ENCODE data around the gene STXBP3. TPM values are rescaled to one million over a fixed set of nuclear protein-coding genes. Genes with fewer than 3 reads are reported as not detected.

The STXBP3 gene
- total and polyA plus RNA-seq, 2 donors (not counting 1 experiment from before 2014, with no cell fraction given), result 55.3 to 71.0 TPM

- Histone ChIP-seq H3K4me2 (ENCODE audit: extremely low read depth, insufficient read depth, low read length) (no peak overlapping the region), H3K4me1 (ENCODE audit: control insufficient read depth, extremely low read depth, insufficient read depth, low read length) (peaks cover under 1% of the 10 kb centered on the region), H3K79me2 (ENCODE audit: control insufficient read depth, insufficient read depth, low read length) (no peaks in the 10 kb centered on the region), H3K36me3 (ENCODE audit: control insufficient read depth, insufficient read depth, low read length) (no peaks in the 10 kb centered on the region), H3K9ac (ENCODE audit: insufficient read depth, low read length) (no peak overlapping the region), H4K20me1 (ENCODE audit: control insufficient read depth, extremely low read depth, insufficient read depth, low read length) (no peaks in the 10 kb centered on the region), H3K4me3 (replicated peaks in 1 of 4; ENCODE audit: control extremely low read depth in 1 of 4, insufficient read depth in 1 of 4, low read depth in 3 of 4, low read length in 4 of 4) (no peak overlapping the region), H3K27ac (ENCODE audit: insufficient read depth, low read length) (no peak overlapping the region), H3K27me3 (ENCODE audit: control insufficient read depth, insufficient read depth, low read length) (no peaks in the 10 kb centered on the region), H3K9me3 (ENCODE audit: control insufficient read depth, insufficient read depth, low read depth, low read length) (no peaks in the 10 kb centered on the region), H2AFZ (ENCODE audit: low read length) (no peak overlapping the region)
- DNase-seq (ENCODE audit: low read depth in 2 of 2), result no peak
- TF ChIP-seq CTCF (conservative IDR thresholded peaks at IDR 0.05 in 1 of 2, IDR thresholded peaks at IDR 0.05 in 1 of 2; ENCODE audit: low read depth in 1 of 2, low read length in 2 of 2) (no peak), EZH2 (IDR thresholded peaks at IDR 0.05; ENCODE audit: low read length, missing control alignments) (no peak)
Observed at GRCh38 chr1:108848806-108849205, 102.3 kb downstream of the STXBP3 start.

GRCh38 chr1:108850929-108851328, 104.5 kb downstream of the STXBP3 start:
- no peaks in the 10 kb centered on the region for H3K27me3 ChIP-seq (ENCODE audit: control insufficient read depth, insufficient read depth, low read length)
- no peaks in the 10 kb centered on the region for H3K9me3 ChIP-seq (ENCODE audit: control insufficient read depth, insufficient read depth, low read depth, low read length)
- TF ChIP-seq CTCF (conservative IDR thresholded peaks at IDR 0.05 in 1 of 2, IDR thresholded peaks at IDR 0.05 in 1 of 2; ENCODE audit: low read depth in 1 of 2, low read length in 2 of 2) (no peak), EZH2 (IDR thresholded peaks at IDR 0.05; ENCODE audit: low read length, missing control alignments) (no peak)
- H3K27ac ChIP-seq (ENCODE audit: insufficient read depth, low read length), result no peak overlapping the region
- H3K4me1 ChIP-seq (ENCODE audit: control insufficient read depth, extremely low read depth, insufficient read depth, low read length), result peaks cover 4% of the 10 kb centered on the region
- no peaks in the 10 kb centered on the region for H4K20me1 ChIP-seq (ENCODE audit: control insufficient read depth, extremely low read depth, insufficient read depth, low read length)
- no peaks in the 10 kb centered on the region for H3K36me3 ChIP-seq (ENCODE audit: control insufficient read depth, insufficient read depth, low read length)
- H3K4me3 ChIP-seq (replicated peaks in 1 of 4; ENCODE audit: control extremely low read depth in 1 of 4, insufficient read depth in 1 of 4, low read depth in 3 of 4, low read length in 4 of 4), result no peak overlapping the region
- H3K9ac ChIP-seq (ENCODE audit: insufficient read depth, low read length), result no peak overlapping the region
- H3K4me2 ChIP-seq (ENCODE audit: extremely low read depth, insufficient read depth, low read length), result no peak overlapping the region
- no peak overlapping the region for H2AFZ ChIP-seq (ENCODE audit: low read length)
- no peaks in the 10 kb centered on the region for H3K79me2 ChIP-seq (ENCODE audit: control insufficient read depth, insufficient read depth, low read length)
- no peak for DNase-seq (ENCODE audit: low read depth in 2 of 2)

GRCh38 chr1:108851567-108851966, 105.1 kb downstream of the STXBP3 start:
- peak in 1 of 2 donors; percentile 10 for DNase-seq (ENCODE audit: low read depth in 2 of 2)
- no peaks in the 10 kb centered on the region for H3K27me3 ChIP-seq (ENCODE audit: control insufficient read depth, insufficient read depth, low read length)
- no peak overlapping the region for H3K4me3 ChIP-seq (replicated peaks in 1 of 4; ENCODE audit: control extremely low read depth in 1 of 4, insufficient read depth in 1 of 4, low read depth in 3 of 4, low read length in 4 of 4)
- H4K20me1 ChIP-seq (ENCODE audit: control insufficient read depth, extremely low read depth, insufficient read depth, low read length), result no peaks in the 10 kb centered on the region
- no peaks in the 10 kb centered on the region for H3K9me3 ChIP-seq (ENCODE audit: control insufficient read depth, insufficient read depth, low read depth, low read length)
- H3K4me2 ChIP-seq (ENCODE audit: extremely low read depth, insufficient read depth, low read length), result no peak overlapping the region
- TF ChIP-seq CTCF (conservative IDR thresholded peaks at IDR 0.05 in 1 of 2, IDR thresholded peaks at IDR 0.05 in 1 of 2; ENCODE audit: low read depth in 1 of 2, low read length in 2 of 2) (no peak), EZH2 (IDR thresholded peaks at IDR 0.05; ENCODE audit: low read length, missing control alignments) (no peak)
- no peak overlapping the region for H2AFZ ChIP-seq (ENCODE audit: low read length)
- no peak overlapping the region for H3K9ac ChIP-seq (ENCODE audit: insufficient read depth, low read length)
- no peak overlapping the region for H3K27ac ChIP-seq (ENCODE audit: insufficient read depth, low read length)
- H3K36me3 ChIP-seq (ENCODE audit: control insufficient read depth, insufficient read depth, low read length), result no peaks in the 10 kb centered on the region
- H3K4me1 ChIP-seq (ENCODE audit: control insufficient read depth, extremely low read depth, insufficient read depth, low read length), result peaks cover 4% of the 10 kb centered on the region
- no peaks in the 10 kb centered on the region for H3K79me2 ChIP-seq (ENCODE audit: control insufficient read depth, insufficient read depth, low read length)
